PFSK-1 (cell line): ENCODE results near the gene EYA2.

Experiments
- FOXP2 ChIP-seq: optimal IDR thresholded peaks from 2 replicates; pipeline ENCODE3; 2011; ENCODE audit warnings: borderline replicate concordance, control low read depth, inconsistent platforms; ENCODE audit not compliant: insufficient read depth; ENCODE audit errors: extremely low read length, extremely low read depth
- POLR2AphosphoS5 ChIP-seq: IDR thresholded peaks from 2 replicates; pipeline ENCODE4 v1.6.1; 2012; ENCODE audit warnings: low read depth, mild to moderate bottlenecking, control low read depth, low read length, moderate library complexity
- SIN3A ChIP-seq: IDR thresholded peaks from 2 replicates; pipeline ENCODE4 v1.6.1; 2012; ENCODE audit warnings: mild to moderate bottlenecking, low read length, moderate library complexity, borderline replicate concordance; ENCODE audit not compliant: insufficient read depth
- TAF1 ChIP-seq: IDR thresholded peaks from 2 replicates; pipeline ENCODE4 v1.6.1; 2012; ENCODE audit warnings: low read length, control low read depth, borderline replicate concordance; ENCODE audit not compliant: insufficient read depth
- TF ChIP-seq, protein P1 (sequence below), 2 experiments: IDR thresholded peaks; 2 replicates each; pipeline versions ENCODE4 v1.6.1 to v1.8.0; 2011 to 2012; ENCODE audit warnings: low read depth in 2 of 2, low read length in 2 of 2, control low read depth in 1 of 2, inconsistent platforms in 1 of 2, mild to moderate bottlenecking in 1 of 2, moderate library complexity in 1 of 2; ENCODE audit not compliant: insufficient read depth in 1 of 2

The EYA2 gene

DNA sequence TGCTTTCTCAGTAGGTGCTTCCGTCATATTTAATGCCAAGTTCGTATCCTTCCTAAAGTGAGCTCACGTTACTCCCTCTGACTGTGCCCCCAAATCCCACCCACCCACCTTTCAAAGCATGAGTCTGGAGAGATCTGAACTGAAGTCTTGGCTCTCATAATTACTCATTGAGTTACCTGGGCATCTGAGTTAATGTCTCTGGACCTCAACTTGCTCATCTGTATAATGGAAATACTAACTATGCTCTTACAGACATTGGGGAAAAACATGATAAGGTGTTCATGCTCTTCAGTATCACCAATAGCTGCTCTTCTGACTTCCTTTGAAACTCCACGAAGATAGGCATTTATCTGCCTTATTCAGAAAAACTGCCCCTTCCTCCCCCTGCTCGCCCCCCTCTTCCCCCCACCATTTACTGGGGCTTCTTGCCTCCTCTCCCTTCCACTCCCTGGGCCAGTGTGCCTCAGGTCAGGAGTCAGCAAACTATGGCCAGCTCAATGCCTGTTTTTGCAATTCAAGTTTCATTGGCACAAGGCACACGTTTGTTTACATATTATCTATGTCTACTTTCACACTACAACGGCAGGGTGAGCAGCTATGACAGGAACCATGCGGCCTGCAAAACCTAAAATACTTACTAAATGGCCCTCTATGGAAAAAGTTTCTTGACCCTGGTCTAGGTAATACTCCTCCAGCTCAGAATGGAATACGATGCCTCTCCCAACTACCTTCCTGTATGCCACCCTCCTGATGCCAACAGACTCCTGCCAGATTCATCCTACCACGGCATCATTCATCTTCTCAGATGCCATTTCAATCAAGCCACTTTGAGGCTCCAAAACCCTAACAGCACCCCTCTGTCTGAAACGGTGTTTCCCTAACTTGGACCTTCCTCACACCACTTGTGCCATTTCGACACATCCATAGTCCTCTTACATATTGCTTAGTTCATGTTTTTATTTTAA, 323.1 kb downstream of the EYA2 start:
- no peak for TF ChIP-seq FOXP2
- TF ChIP-seq, protein P1, sequence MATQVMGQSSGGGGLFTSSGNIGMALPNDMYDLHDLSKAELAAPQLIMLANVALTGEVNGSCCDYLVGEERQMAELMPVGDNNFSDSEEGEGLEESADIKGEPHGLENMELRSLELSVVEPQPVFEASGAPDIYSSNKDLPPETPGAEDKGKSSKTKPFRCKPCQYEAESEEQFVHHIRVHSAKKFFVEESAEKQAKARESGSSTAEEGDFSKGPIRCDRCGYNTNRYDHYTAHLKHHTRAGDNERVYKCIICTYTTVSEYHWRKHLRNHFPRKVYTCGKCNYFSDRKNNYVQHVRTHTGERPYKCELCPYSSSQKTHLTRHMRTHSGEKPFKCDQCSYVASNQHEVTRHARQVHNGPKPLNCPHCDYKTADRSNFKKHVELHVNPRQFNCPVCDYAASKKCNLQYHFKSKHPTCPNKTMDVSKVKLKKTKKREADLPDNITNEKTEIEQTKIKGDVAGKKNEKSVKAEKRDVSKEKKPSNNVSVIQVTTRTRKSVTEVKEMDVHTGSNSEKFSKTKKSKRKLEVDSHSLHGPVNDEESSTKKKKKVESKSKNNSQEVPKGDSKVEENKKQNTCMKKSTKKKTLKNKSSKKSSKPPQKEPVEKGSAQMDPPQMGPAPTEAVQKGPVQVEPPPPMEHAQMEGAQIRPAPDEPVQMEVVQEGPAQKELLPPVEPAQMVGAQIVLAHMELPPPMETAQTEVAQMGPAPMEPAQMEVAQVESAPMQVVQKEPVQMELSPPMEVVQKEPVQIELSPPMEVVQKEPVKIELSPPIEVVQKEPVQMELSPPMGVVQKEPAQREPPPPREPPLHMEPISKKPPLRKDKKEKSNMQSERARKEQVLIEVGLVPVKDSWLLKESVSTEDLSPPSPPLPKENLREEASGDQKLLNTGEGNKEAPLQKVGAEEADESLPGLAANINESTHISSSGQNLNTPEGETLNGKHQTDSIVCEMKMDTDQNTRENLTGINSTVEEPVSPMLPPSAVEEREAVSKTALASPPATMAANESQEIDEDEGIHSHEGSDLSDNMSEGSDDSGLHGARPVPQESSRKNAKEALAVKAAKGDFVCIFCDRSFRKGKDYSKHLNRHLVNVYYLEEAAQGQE (IDR thresholded peaks at IDR 0.05; ENCODE audit: insufficient read depth in 1 of 2, low read depth in 2 of 2, low read length in 2 of 2), result no peak
- no peak for TF ChIP-seq SIN3A
- no peak for TF ChIP-seq TAF1
- TF ChIP-seq POLR2AphosphoS5, result no peak

DNA sequence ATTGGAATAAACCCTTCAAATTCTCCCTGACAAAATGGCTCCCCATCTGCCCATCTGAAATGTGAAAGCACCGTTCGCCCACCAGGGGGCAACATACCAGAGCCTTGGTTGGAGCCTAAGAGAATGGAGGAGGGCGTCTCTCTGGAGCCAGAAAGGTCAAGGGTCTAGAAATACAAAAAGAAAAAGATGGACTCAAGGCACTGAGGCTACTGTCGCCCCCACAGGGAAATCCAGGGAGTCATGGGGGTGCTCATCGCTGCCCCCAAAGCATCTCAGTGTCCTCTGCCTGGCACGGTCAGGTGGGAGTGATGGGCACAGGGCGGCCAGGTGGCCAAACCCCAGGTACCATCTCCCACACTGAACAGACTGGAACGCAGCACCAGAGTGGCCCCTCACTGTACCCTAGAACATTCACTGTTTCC, 325.5 kb downstream of the EYA2 start:
- TF ChIP-seq POLR2AphosphoS5 (no peak), FOXP2 (no peak), SIN3A (no peak), TAF1 (no peak)
- TF ChIP-seq, protein P1 (IDR thresholded peaks at IDR 0.05; ENCODE audit: insufficient read depth in 1 of 2, low read depth in 2 of 2, low read length in 2 of 2), result no peak

DNA sequence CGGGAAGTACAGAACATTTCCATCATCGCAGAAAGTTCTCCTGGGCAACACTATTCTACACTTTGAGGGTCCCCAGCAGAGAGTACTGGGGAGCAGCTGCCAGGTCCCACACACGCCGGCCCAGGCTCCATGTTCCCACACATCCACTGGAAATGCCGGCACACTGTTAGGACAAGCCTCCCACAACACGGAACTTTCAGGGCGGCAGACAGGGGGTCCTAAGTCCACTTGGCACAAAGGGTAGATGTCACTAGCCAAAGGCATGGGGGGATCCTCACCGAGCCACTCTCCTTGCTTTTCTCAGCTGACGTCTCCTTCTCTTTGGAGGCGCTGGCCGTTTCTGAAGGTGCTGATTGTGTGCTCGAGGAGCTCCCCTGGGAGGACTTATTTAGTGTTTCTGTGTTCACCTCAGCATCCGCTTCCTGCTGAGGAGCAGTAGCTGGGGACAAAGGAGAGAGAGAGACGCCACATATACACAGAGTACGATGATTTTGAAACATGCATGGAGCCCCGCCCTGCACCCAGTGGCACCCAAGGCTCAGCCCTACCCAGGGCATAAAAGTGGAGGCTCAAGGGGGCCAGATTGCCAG, 326.5 kb downstream of the EYA2 start:
- TF ChIP-seq TAF1, result no peak
- no peak for TF ChIP-seq FOXP2
- TF ChIP-seq, protein P1 (IDR thresholded peaks at IDR 0.05; ENCODE audit: insufficient read depth in 1 of 2, low read depth in 2 of 2, low read length in 2 of 2), result no peak

DNA sequence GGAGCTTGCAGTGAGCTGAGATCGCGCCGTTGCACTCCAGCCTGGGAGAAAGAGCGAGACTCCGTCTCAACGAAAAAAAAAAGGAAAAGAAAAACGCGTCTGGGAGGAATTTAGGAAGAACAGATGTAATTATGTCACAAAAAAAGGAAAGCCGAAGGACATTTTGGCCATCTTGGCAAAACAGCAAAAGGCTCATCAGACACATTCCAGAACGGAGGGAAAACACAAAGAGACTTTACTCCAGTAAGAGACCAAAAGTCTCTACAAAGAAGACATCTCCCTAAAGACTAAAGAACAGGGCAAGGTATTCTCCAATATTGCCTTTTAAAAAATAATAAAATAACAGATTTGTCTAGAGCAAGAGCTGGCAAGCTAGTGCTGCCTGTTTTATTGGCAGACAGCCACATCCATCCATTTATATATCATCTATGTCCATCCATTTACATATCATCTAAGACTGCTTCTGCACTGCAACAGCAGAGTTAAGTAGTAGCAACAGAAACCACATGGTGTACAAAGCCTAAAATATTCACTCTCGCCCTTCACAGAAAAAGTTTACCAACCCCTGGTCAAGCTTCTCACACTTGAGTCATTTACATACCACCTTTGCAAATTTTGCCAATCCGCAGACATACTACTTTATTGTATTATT, 328.0 kb downstream of the EYA2 start:
- no peak for TF ChIP-seq TAF1
- TF ChIP-seq, protein P1 (IDR thresholded peaks at IDR 0.05; ENCODE audit: insufficient read depth in 1 of 2, low read depth in 2 of 2, low read length in 2 of 2), result no peak
- TF ChIP-seq FOXP2, result no peak
- TF ChIP-seq POLR2AphosphoS5, result no peak
- TF ChIP-seq SIN3A, result no peak
